DOHH2 (cell line): ENCODE measurements around the gene ESRRA.

ENCODE experiments used
- H3F3A ChIP-seq: fragments of 200-600 bp; sonication (generic), shearing (Covaris generic); 2 replicates; pipeline ENCODE4 v1.6.0; 2016; ENCODE audit warnings: antibody characterized with exemption, mild to moderate bottlenecking; ENCODE audit not compliant: control insufficient read depth, insufficient read depth
- H3K27ac ChIP-seq: fragments of 200-600 bp; sonication (generic); 2 replicates; pipeline ENCODE4 v1.5.1; 2014; ENCODE audit warnings: low read depth, mild to moderate bottlenecking, low read length, moderate library complexity
- H3K27me3 ChIP-seq: fragments of 200-600 bp; sonication (generic); 2 replicates; pipeline ENCODE4 v1.6.1; 2014; ENCODE audit warnings: mild to moderate bottlenecking, low read length, mixed read lengths; ENCODE audit not compliant: control insufficient read depth
- H3K36me3 ChIP-seq: fragments of 200-600 bp; sonication (generic); 2 replicates; pipeline ENCODE4 v1.6.1; 2014; ENCODE audit warnings: mild to moderate bottlenecking, low read length, moderate library complexity, mixed read lengths; ENCODE audit not compliant: control insufficient read depth
- H3K4me1 ChIP-seq: fragments of 200-600 bp; sonication (generic); 2 replicates; pipeline ENCODE4 v1.6.1; 2014; ENCODE audit warnings: mild to moderate bottlenecking, low read length, mixed read lengths; ENCODE audit not compliant: control insufficient read depth
- H3K4me2 ChIP-seq: fragments of 200-600 bp; sonication (generic); 2 replicates; pipeline ENCODE4 v1.6.0; 2014; ENCODE audit warnings: mild to moderate bottlenecking, low read length, moderate library complexity
- H3K4me3 ChIP-seq: fragments of 200-600 bp; sonication (generic); 2 replicates; pipeline ENCODE4 v1.5.1; 2014; ENCODE audit warnings: mild to moderate bottlenecking, low read length, mixed read lengths
- H3K79me2 ChIP-seq: fragments of 200-600 bp; sonication (generic); 2 replicates; pipeline ENCODE4 v1.6.1; 2014; ENCODE audit warnings: mild to moderate bottlenecking, low read length, mixed read lengths; ENCODE audit not compliant: control insufficient read depth
- H3K9me2 ChIP-seq: fragments of 200-600 bp; sonication (generic); replicated peaks from 2 replicates; pipeline ENCODE4 v1.6.1; 2014; ENCODE audit warnings: mild to moderate bottlenecking, low read length, mixed read lengths; ENCODE audit not compliant: control insufficient read depth
- H3K9me3 ChIP-seq: fragments of 200-600 bp; sonication (generic); 2 replicates; pipeline ENCODE4 v1.6.1; 2014; ENCODE audit warnings: antibody characterized with exemption, low read length, mixed read lengths; ENCODE audit not compliant: control insufficient read depth, insufficient read depth
- H4K20me1 ChIP-seq: fragments of 200-600 bp; sonication (generic); 2 replicates; pipeline ENCODE4 v1.6.0; 2014; ENCODE audit warnings: low read depth, mild to moderate bottlenecking, antibody characterized with exemption, low read length, moderate library complexity; ENCODE audit not compliant: control insufficient read depth, insufficient read depth
- CTCF ChIP-seq: fragments of 200-600 bp; sonication (generic); IDR thresholded peaks from one replicate; pipeline ENCODE4 v1.5.1; 2014; ENCODE audit warnings: antibody characterized with exemption, mild to moderate bottlenecking, low read depth, low read length; ENCODE audit not compliant: poor library complexity, severe bottlenecking
- EZH2phosphoT487 ChIP-seq: fragments of 200-600 bp; sonication (generic); IDR thresholded peaks from 2 replicates; pipeline ENCODE4 v1.6.1; 2017; ENCODE audit warnings: borderline replicate concordance, mild to moderate bottlenecking, antibody characterized with exemption, low read length, moderate library complexity, mixed read lengths

The ESRRA gene

DNA sequence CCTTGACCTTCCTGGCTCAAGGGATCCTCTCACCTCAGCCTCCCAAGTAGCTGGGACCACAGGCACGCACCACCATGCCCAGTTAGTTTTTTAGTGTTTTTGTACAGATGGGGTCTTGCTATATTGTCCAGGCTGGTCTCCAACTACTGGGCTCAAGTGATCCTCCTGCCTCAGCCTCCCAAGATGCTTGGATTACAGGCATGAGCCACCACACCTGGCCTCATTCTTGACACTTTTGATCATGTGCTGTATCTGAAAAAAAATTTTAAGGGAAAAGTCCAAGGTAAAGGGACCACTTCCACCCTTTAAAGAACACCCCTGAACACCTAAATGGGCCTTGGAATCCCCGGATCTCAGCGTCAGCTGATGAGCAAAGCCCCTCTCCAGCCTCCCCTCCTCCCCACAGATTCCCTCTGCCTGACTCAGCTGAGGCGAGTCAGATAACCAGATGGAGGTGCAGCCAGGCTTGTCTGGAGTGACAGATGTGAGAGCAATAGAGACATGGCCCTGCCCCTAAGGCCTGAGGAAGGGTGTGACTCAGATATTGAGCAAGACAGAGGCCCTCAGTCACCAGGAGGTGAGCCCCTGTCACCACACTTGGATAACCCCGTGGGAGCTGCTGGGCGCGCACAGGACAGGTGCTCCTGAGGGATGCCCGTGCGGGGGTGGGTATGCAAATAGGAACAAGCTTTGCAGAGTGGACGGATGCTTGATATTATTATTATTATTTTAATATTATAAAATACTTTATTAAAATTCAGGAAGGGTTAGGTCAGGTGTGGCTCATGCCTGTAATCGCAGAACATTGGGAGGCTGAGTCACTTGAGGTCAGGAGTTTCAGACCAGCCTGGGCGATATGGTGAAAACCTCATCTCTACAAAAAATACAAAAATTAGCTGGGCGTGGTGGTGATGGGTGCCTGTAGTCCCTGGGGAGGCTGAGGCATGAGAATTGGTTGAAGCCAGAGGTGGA is 29.7 kb downstream of the ESRRA start:
- H3K27ac ChIP-seq: peak overlapping the region; percentile 60
- peaks cover 27% of the 10 kb centered on the region for H3K36me3 ChIP-seq
- H4K20me1 ChIP-seq: peaks cover 3% of the 10 kb centered on the region; the same call in 1 of the 2 replicates
- peak overlapping the region; percentile 22; the same call in 1 of the 2 replicates for H3K4me3 ChIP-seq
- H3K79me2 ChIP-seq: peaks cover 16% of the 10 kb centered on the region
- no peaks in the 10 kb centered on the region for H3K27me3 ChIP-seq
- peaks cover 9% of the 10 kb centered on the region for H3F3A ChIP-seq
- no peaks in the 10 kb centered on the region for H3K9me3 ChIP-seq
- H3K9me2 ChIP-seq: no peaks in the 10 kb centered on the region
- peaks cover 60% of the 10 kb centered on the region for H3K4me1 ChIP-seq
- H3K4me2 ChIP-seq: peak overlapping the region; percentile 58
- TF ChIP-seq EZH2phosphoT487 (no peak), CTCF (no peak)

- Histone ChIP-seq H3K4me2 (no peak overlapping the region), H3K4me3 (no peak overlapping the region), H3F3A (peaks cover 9% of the 10 kb centered on the region), H3K27ac (no peak overlapping the region), H3K27me3 (no peaks in the 10 kb centered on the region), H3K36me3 (peaks cover 33% of the 10 kb centered on the region), H4K20me1 (peaks cover 11% of the 10 kb centered on the region; the same call in 1 of the 2 replicates), H3K9me3 (no peaks in the 10 kb centered on the region), H3K4me1 (peaks cover 66% of the 10 kb centered on the region), H3K79me2 (peaks cover 16% of the 10 kb centered on the region), H3K9me2 (no peaks in the 10 kb centered on the region)
- TF ChIP-seq CTCF (no peak), EZH2phosphoT487 (no peak)
Observed at GRCh38 chr11:64337538-64338249, 32.4 kb downstream of the ESRRA start.

DNA sequence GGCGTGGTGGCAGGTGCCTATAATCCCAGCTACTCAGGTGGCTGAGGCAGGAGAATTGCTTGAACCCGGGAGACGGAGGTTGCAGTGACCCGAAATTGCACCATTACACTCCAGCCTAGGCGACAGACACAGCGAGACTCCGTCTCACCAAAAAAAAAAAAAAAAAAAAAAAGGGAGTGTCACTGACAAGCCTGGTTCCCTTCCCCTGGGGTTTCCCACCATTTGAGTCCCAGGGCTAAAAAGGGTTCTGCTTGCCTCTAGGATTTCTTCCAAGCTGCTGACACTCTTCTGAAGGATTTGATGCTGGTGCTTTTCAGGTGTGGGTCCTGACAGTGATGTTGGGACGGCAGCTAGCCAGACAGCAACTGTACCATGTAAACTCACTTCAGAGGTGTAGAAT is 33.4 kb downstream of the ESRRA start:
- Histone ChIP-seq H3K9me2 (no peaks in the 10 kb centered on the region), H3K27me3 (no peaks in the 10 kb centered on the region), H3K79me2 (peaks cover 16% of the 10 kb centered on the region), H3K4me1 (peaks cover 66% of the 10 kb centered on the region), H4K20me1 (peaks cover 11% of the 10 kb centered on the region; the same call in 1 of the 2 replicates), H3K27ac (peak overlapping the region; percentile 87), H3K36me3 (peaks cover 40% of the 10 kb centered on the region), H3K4me2 (peak overlapping the region; percentile 86), H3K9me3 (no peaks in the 10 kb centered on the region), H3F3A (peaks cover 9% of the 10 kb centered on the region), H3K4me3 (peak overlapping the region; percentile 81)
- no peak for TF ChIP-seq EZH2phosphoT487
- no peak for TF ChIP-seq CTCF
